GM18505 (cell line): ENCODE measurements around the gene SH2D7.
A peak's percentile ranks its signal among the peaks of the same experiment; 100 is the strongest.

Source experiments
- ATAC-seq: cut with Tn5 transposase; IDR thresholded peaks from one replicate; pipeline ENCODE4 v1.9.1; 2021; ENCODE audit not compliant: unreplicated experiment
- POLR2A ChIP-seq: IDR thresholded peaks from 4 replicates; pipeline ENCODE4 v1.6.1; 2011; ENCODE audit warnings: borderline replicate concordance; ENCODE audit not compliant: insufficient read depth, insufficient read length; ENCODE audit errors: extremely low read depth

Gene SH2D7

DNA sequence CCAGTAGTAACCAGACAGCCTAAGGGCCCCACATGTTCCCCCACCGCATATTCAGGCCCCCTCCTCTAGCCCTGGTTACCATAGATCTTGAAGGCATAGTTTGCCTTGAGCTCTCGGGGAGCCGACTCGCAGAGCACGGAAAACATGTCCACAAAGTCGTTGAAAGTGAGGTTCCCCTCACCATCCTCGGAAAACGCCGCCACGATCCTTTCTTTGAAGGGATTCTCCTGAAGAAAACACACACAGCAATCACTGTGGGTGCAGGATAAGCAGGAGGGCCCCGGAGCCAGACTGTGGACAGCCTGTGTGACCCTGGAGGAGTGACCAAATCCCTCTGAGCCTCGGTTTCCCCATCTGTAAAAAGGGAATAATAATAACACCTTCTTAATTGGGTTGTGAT lies 16.8 kb downstream of the SH2D7 start:
- no peak for TF ChIP-seq POLR2A
- no peak for ATAC-seq

GRCh38 chr15:78110096-78110495 lies 17.7 kb downstream of the SH2D7 start:
- no peak for ATAC-seq
- TF ChIP-seq POLR2A = no peak

DNA sequence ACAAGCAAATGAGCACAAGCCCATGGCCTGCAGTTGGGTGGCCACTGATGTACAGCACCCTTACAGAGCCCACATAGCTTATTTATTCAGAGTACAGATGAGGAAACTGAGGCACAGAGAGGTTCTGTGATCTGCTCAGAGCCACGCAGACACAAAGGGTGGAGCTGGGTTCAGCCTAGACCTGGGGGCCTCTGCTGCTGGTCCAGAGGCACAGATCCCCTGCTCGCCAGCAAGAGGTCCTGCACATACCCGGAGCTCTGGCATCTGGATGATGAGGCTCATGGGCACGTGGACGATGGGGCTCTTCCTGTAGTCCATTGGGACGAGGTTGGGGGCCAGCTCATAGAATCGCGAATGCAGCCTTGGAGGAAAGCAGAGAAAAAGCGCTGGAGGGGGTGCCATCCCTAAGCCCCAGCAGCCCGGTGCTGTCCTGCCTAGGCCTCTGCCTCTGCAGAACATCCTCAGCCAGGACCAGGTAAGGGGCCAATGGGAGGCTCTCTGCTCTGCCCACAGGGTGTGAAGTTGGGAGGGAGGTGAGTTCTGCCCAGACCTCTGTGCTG lies 18.6 kb downstream of the SH2D7 start:
- no peak for ATAC-seq
- no peak for TF ChIP-seq POLR2A

- no peak for ATAC-seq
- no peak for TF ChIP-seq POLR2A
Observed at GRCh38 chr15:78111788-78112187, 19.4 kb downstream of the SH2D7 start.

- no peak for ATAC-seq
- TF ChIP-seq POLR2A = no peak
Observed at GRCh38 chr15:78112551-78112950, 20.2 kb downstream of the SH2D7 start.

DNA sequence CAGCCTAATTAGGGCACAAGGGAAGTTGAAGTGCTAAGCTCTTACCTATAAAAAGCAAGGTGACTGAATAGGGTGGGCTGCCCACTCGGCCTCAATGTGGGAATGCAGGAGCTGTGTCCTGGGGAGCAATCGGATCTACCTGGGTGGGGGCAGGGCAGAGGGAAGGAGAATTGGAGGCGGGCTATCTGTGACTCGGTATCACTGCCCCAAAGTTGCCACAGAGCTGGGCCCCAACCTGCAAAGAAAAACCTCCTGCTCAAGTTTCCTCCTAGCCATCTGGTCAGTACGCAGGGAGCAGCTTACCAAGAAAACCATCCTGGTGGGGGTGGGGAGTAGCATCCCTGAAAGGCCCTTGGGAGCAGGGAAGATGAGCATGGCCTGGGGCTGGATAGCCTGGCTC lies 28.2 kb downstream of the SH2D7 start:
- no peak for ATAC-seq
- no peak for TF ChIP-seq POLR2A

DNA sequence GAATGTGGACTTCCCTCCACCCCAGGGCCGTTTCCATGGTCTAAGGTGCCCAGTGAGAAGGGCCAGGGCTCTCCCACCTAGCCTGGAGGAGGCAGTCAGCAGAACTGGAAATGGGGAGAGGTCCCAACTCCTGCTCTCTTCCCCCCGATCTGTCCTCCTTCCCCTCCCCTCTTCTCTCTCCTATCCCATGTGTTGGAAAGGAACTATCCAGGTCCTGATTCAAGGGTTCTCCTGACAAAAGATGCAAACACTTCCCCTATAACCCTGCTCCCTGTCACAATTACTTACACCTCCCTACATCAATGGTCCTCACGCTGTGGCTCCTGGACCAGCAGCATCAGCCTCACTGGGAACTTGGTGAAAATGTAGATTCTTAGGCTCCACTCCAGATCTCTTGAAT lies 32.9 kb downstream of the SH2D7 start:
- no peak for ATAC-seq
- TF ChIP-seq POLR2A = no peak

DNA sequence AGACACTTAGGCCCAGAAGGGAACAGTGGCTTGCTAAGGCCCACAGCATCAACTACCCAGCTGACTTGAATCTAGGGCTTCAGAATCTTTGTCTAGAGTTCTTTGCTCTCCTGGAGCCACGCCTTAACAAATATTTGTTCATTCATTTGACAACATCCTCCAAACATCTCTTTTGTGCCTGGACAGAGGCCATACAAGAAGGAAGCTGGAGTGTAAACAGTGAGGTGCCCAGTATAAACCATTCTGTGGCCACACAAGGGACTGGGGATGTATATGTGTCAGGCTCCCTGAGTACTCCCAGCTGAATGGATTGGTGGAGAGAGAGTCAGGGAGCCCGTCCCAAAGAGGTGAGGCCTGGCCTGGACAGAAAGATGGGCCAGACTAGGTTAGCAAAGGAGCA lies 35.5 kb downstream of the SH2D7 start:
- TF ChIP-seq POLR2A = no peak
- ATAC-seq = no peak

GRCh38 chr15:78129077-78129750 lies 36.9 kb downstream of the SH2D7 start:
- TF ChIP-seq POLR2A = no peak
- no peak for ATAC-seq

DNA sequence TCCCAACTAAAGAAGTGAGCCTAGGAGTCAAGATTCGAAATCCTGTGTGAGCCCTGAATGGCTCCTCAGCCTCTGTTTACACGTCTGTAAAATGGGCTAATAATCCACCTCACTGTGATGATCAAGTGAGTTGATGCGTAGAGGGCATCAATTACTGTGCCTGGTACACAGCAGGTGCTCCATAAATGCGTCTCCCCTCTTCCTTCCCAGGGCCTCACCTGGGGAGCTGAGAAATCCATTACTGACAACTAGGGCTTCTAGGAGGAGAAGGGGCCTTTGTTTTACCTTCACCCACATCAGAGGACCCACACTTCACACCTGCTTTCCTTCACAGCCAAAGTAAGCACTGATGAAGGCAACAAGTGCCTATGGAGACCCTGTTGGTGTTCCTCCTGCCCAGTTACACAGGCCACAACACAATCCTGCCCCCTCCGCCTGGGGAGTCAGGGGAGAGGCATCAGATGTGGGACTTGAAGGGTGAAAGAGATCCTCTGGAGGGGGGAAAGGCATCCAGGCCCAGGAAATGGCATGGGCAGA lies 37.5 kb downstream of the SH2D7 start:
- TF ChIP-seq POLR2A = no peak
- ATAC-seq = no peak

GRCh38 chr15:78130466-78131294 lies 38.3 kb downstream of the SH2D7 start:
- no peak for TF ChIP-seq POLR2A
- no peak for ATAC-seq

DNA sequence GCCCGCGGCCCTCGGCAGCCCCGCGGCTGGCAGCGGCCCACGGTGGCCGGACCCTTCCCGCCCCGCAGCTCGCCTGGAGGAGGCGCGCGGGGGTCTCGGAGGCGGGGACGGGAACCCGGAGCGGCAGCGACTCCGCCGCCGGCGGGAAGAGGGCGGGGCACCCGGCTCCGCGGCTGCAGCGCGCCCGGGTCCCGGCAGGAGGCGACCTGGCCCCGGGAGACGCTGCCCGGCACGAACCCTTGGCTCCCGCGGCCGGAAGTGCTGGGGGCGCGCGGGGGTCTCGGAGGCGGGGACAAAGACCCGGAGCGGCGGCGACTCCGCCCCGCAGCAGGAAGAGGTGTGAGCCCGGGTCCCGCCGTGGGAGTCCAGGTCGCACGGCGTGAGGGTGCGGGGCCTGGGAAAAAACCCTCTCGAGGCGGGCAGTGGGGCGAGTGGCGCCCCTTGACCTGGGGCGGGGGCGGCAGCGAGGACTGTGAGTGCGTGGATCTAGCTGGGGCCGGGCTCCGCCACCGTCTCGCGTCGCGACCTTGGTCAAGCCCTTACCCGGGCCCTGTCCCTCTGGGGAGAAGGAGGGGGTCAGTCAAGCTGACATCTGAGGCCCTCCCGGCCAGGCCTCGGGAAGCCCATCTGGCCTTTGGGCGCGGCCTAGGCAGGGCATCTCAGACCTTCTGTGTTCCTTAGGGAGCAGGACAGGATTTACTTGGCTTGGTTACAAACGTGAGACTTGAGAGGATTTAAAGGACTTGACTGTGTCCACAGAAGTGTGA lies 39.1 kb downstream of the SH2D7 start, which contains the start of gene CIB2:
TSS of gene CIB2 (minus strand) at position 151 of the 767 bp plus-strand sequence. CDS start 230 bp downstream, outside the sequence.
- peak; percentile 80 for ATAC-seq
- TF ChIP-seq POLR2A = peak; percentile 60

DNA sequence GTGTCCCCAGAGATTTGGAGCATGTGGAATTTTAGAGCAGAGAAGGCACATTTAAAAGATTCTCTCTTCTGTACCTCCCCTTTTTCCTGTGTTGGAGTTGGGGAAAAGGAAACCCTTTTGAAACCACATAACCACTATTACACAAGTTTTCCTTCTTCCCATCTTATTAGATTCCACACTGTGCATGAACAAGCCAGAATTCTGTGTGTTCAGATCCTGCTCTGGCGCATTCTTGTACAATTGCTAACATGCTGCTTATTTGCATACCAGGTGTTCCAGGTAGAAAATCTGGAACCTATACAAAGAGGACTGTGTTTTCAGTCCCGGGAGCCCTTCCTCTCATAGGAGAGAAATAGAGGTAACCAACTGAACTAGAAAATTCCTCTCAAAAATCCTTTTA lies 41.4 kb downstream of the SH2D7 start:
- no peak for TF ChIP-seq POLR2A
- ATAC-seq = no peak
